ENCODE data around the gene RIC3. TPM values are rescaled to one million over a fixed set of nuclear protein-coding genes. Genes with fewer than 3 reads are reported as not detected.

The RIC3 gene
- total RNA-seq, 1 donor from 2014 or later, result 5.3 TPM

- TF ChIP-seq CTCF (IDR thresholded peaks at IDR 0.05), result no peak
- H3K4me1 ChIP-seq, result no peaks in the 10 kb centered on the region
- intact Hi-C loops (cut with DNase I), result no loop called here
- no peak for DNase-seq (ENCODE audit: low spot score in 2 of 2)
- no peaks in the 10 kb centered on the region for H3K9me3 ChIP-seq
- no peak overlapping the region for H3K27ac ChIP-seq
- H3K27me3 ChIP-seq, result no peaks in the 10 kb centered on the region
- peaks cover 26 to 69% of the 10 kb centered on the region in 2 donors for H3K36me3 ChIP-seq
- no peak overlapping the region for H3K4me3 ChIP-seq
Observed at GRCh38 chr11:8097062-8097461, 71.8 kb downstream of the RIC3 start.

- Histone ChIP-seq H3K4me1 (no peaks in the 10 kb centered on the region), H3K27me3 (no peaks in the 10 kb centered on the region), H3K4me3 (no peak overlapping the region), H3K36me3 (peaks cover 22 to 64% of the 10 kb centered on the region in 2 donors), H3K27ac (no peak overlapping the region), H3K9me3 (no peaks in the 10 kb centered on the region)
- intact Hi-C loops (cut with DNase I), result no loop called here
- no peak for DNase-seq (ENCODE audit: low spot score in 2 of 2)
- TF ChIP-seq CTCF (IDR thresholded peaks at IDR 0.05), result no peak
Observed at GRCh38 chr11:8096575-8096974, 72.2 kb downstream of the RIC3 start.

- no peaks in the 10 kb centered on the region for H3K9me3 ChIP-seq
- intact Hi-C loops (cut with DNase I), result no loop called here
- peaks cover 16 to 58% of the 10 kb centered on the region in 2 donors for H3K36me3 ChIP-seq
- no peak for TF ChIP-seq CTCF (IDR thresholded peaks at IDR 0.05)
- no peak overlapping the region for H3K4me3 ChIP-seq
- H3K4me1 ChIP-seq, result no peaks in the 10 kb centered on the region
- no peaks in the 10 kb centered on the region for H3K27me3 ChIP-seq
- H3K27ac ChIP-seq, result no peak overlapping the region
- DNase-seq (ENCODE audit: low spot score in 2 of 2), result no peak
Observed at GRCh38 chr11:8095806-8096522, 72.9 kb downstream of the RIC3 start.

- H3K4me3 ChIP-seq, result no peak overlapping the region
- no peak for DNase-seq (ENCODE audit: low spot score in 2 of 2)
- peaks cover 11 to 52% of the 10 kb centered on the region in 2 donors for H3K36me3 ChIP-seq
- intact Hi-C loops (cut with DNase I), result no loop called here
- H3K27ac ChIP-seq, result no peak overlapping the region
- no peaks in the 10 kb centered on the region for H3K9me3 ChIP-seq
- no peaks in the 10 kb centered on the region for H3K4me1 ChIP-seq
- TF ChIP-seq CTCF (IDR thresholded peaks at IDR 0.05), result no peak
- no peaks in the 10 kb centered on the region for H3K27me3 ChIP-seq
Observed at GRCh38 chr11:8095371-8095770, 73.5 kb downstream of the RIC3 start.

GRCh38 chr11:8094656-8095055 lies 74.2 kb downstream of the RIC3 start:
- peaks cover 11 to 46% of the 10 kb centered on the region in 2 donors for H3K36me3 ChIP-seq

More at GRCh38 chr11:8094656-8095055, 74.2 kb downstream of the RIC3 start:
- intact Hi-C loops (cut with DNase I), result no loop called here
- H3K27me3 ChIP-seq, result no peaks in the 10 kb centered on the region
- H3K27ac ChIP-seq, result no peak overlapping the region
- no peaks in the 10 kb centered on the region for H3K4me1 ChIP-seq
- no peaks in the 10 kb centered on the region for H3K9me3 ChIP-seq
- no peak for DNase-seq (ENCODE audit: low spot score in 2 of 2)
- TF ChIP-seq CTCF (IDR thresholded peaks at IDR 0.05), result no peak
- H3K4me3 ChIP-seq, result no peak overlapping the region
